AG10803 (cell line): ENCODE results near the gene KCTD6.

Source experiments
- DNase-seq: peaks from one replicate; pipeline ENCODE4 v3.0.0; 2010; ENCODE audit warnings: low read depth
- H3K4me3 ChIP-seq: 2 replicates; pipeline ENCODE4 v1.5.1; 2011; ENCODE audit warnings: mild to moderate bottlenecking, low read length, control low read depth
- TF ChIP-seq, protein P1 (sequence below): conservative IDR thresholded peaks from 2 replicates; pipeline ENCODE4 v1.5.1; 2011; ENCODE audit warnings: mild to moderate bottlenecking, low read length, control low read depth, inconsistent platforms

Gene KCTD6

DNA sequence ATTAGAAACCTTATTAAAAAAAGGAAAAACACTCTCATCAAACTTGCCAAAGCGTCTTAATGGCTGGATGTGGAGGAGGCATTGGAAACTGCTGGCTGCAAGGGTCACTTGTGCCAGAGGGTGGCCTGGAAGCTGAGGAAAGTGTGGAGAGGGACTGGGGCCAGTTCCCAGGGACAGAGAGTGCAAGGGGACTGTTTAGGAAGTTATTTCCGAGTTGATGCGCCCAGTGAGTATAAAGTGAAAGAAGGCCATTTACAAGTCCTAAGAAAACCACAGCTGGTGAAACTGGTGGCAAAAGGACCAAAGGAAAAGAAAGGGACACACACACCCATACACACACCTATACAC is 7.2 kb upstream of the KCTD6 start:
- TF ChIP-seq, protein P1, sequence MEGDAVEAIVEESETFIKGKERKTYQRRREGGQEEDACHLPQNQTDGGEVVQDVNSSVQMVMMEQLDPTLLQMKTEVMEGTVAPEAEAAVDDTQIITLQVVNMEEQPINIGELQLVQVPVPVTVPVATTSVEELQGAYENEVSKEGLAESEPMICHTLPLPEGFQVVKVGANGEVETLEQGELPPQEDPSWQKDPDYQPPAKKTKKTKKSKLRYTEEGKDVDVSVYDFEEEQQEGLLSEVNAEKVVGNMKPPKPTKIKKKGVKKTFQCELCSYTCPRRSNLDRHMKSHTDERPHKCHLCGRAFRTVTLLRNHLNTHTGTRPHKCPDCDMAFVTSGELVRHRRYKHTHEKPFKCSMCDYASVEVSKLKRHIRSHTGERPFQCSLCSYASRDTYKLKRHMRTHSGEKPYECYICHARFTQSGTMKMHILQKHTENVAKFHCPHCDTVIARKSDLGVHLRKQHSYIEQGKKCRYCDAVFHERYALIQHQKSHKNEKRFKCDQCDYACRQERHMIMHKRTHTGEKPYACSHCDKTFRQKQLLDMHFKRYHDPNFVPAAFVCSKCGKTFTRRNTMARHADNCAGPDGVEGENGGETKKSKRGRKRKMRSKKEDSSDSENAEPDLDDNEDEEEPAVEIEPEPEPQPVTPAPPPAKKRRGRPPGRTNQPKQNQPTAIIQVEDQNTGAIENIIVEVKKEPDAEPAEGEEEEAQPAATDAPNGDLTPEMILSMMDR = no peak
- no peak for DNase-seq
- H3K4me3 ChIP-seq = no peak overlapping the region

DNA sequence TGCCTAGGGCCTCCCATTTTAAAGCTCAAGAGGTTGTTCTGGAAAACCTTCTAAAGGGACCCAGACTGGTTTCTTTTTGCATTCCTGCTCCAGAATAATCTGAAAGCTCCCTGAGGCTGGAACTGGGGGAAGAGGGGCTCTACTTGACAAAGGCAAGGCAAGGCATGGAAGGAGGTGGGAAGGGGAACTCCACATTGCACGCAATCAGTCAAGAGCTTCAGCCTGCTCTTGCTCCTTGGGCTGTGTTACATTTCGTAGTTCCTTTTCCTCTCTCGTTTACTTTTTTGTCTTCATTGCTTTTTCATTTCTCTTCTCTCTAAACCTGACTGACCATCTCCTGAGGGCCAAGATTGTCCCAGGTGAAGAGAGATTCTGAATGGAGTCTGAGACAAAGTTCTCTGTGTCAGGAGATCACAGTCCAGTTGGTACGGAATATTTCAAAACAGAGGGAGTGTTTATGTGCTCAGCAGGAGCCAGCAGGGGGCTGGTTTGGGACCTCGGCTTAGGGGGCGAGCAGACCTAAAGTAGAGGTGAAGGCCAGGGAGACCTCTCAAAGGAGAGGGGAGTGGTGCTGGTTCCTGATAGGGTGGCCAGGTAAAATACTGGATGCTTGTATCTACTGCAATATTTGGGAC is 6.0 kb upstream of the KCTD6 start:
- TF ChIP-seq, protein P1 = no peak
- no peak for DNase-seq
- no peak overlapping the region for H3K4me3 ChIP-seq

DNA sequence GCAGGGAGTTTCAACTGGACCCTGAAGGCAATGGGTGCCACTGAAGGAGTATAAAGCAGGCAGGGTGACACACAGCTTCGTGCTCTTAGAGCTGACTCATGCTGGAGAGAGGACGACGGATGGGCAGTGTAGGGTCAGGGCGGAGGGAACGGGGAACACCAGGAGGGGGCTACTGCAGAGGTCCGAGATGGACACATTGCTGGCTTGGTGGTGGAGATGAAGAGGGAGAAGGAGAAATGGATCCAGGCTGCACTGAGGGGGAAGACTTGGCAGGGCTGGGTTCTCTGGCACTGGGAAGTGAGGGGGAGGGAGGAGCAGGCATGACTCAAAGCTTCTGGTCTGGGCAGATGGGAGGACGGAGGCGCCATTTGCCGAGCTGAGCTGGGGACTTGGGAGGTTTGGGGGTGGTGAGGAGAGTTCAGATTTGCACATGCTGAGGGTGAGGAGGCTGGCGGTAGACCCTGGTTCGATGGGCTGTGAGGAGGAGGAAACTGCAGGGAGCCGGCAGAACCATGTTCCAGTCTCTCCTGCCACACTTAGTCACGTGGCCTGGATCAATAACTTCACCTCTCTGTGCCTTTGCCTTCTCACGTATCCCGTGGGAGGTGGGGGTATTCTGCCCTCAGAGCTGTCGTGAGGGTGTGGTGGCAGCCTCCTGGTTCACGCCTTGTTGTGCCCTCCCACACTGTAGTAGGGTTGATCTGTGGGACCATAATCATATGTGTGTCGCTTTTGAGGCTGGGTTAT is 4.6 kb upstream of the KCTD6 start:
- TF ChIP-seq, protein P1 = no peak
- DNase-seq = peak; percentile 63
- no peak overlapping the region for H3K4me3 ChIP-seq

DNA sequence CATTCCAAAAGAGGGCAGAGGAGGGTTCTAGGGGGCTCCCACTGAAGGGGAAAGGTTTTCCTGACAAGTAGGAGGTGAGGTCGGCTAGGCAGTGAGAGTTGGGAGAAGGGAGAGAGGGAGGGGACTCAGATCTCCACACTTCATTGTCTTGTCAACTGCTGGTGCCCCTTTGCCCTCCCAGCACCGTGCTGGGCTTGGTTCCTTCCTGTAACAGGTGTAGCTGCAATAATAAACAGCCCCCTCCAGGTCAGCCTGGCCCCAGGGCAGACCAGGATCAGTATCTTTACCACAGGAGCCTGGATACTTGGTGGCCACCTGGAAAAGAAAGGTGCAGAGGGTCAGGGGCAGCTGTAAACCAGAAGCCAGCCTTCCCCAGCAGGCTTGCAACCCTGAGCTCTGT is 2.9 kb upstream of the KCTD6 start:
- no peak overlapping the region for H3K4me3 ChIP-seq
- DNase-seq = no peak
- TF ChIP-seq, protein P1 = no peak

DNA sequence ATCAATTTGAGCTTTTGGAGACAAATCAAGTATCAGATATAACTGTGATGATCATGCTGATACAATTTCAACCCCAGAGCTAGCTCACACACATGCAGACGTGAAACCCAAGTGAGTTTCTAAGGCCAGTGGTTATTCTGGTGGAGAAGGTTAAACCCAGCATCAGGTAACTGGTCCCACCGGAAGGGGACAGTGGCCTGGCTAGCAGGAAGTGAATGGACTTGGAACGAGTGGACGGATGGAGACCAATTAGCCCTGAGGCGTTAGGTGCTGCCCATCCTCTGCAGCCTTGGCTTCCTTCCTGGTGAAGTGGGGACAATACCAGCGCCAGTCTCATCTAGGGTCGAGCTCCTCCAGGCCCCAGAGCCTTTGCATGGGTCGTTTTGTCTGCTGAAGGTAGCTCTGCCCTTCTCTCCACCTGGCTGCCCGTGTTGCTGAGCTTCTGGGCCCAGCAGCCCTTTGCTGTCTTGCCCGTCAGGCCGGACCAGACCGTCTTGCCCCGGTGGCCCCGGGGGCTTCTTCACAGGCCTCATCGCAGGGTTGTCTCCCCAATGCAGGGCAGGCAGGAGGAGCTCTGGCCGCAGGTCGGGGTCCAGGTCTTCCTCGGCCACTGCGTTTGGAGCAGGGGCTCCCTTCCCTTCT is 915 bp upstream of the KCTD6 start:
- H3K4me3 ChIP-seq = peak overlapping the region; percentile 46
- no peak for DNase-seq
- TF ChIP-seq, protein P1 = no peak

DNA sequence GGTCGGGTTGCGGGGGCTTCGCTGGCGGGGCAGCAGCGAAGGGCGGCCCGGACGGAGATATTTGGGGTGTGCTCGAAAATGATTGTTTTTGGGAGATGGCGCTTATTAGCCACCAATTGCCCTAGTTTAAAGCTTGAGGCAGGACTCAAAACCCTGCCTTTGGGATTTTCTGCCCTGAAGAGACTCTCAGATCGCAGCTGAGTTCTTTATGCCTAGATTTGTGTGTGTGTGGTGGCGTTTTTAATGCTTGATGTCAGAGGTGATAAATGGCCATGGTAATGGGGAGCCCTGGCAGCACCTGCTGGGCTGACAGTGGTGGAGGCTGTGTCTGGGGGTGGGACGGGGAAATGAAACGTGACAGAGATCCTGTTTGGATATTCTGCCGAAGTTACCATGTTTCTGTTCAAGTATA is 604 bp downstream of the KCTD6 start:
- DNase-seq = peak; percentile 10
- TF ChIP-seq, protein P1 = no peak

DNA sequence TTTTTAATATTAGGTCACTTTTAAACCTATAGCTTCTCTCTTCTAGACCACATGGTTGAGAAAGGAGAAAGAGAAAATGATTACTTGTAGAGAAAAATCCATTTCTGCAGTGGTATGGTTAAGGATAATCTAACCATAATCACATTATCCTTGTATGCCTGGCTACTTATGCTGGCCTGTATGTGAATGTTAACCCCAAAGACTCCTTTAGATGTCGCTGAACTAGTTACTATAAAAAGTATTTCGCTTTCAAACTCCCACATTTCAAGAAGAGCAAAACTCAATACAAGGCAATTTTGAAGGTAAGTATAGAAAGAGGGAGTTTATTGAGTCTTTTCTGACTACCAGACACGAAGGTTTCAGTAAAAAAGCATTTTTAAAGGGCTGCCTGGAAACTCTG is 2.2 kb downstream of the KCTD6 start:
- H3K4me3 ChIP-seq = no peak overlapping the region
- TF ChIP-seq, protein P1 = no peak
- no peak for DNase-seq

More for the DNA sequence above, 604 bp downstream of the KCTD6 start:
- H3K4me3 ChIP-seq = peak overlapping the region; percentile 89
